Stimulated activated CD4-positive, alpha-beta T cell treated with anti-CD3 and anti-CD28 coated beads, Interleukin-15, amount 100 ng/mL, for 1 hour (primary cell): ENCODE data around the gene TMED5.
"Not testable (repeated sequence)": the region's sequence is repeated elsewhere in the genome, so short reads cannot be mapped to it uniquely, and the experiment has no call there.

Experiments
- DNase-seq, 2 donors: peaks; one replicate each; pipeline ENCODE4 v3.0.0-alpha.2; 2020; ENCODE audit warnings: low read depth in 1 of 2, low spot score in 1 of 2

TMED5 gene

GRCh38 chr1:93172778-93173177 lies 7.4 kb downstream of the TMED5 start:
- DNase-seq = no peak

DNA sequence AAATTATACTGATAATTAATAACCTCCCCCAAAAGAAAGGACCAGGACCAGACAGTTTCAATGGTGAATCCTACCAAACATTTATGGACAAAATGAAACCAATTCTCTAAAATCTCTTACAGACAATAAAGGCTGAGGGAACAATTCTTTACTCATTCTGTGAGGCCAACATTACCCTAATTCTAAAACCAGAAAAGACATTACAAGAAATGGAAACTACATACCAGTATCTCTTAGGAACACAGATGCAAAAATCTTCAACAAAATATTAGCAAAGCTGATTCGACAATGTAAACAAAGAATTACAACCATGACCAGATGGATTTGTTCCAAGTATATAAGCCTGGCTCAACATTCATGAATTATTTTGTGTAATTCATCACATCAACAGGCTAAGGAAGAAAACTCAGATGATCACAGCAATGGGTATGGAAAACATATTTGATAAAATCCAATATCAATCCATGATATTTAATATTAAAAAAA lies 8.6 kb downstream of the TMED5 start:
- no peak for DNase-seq

DNA sequence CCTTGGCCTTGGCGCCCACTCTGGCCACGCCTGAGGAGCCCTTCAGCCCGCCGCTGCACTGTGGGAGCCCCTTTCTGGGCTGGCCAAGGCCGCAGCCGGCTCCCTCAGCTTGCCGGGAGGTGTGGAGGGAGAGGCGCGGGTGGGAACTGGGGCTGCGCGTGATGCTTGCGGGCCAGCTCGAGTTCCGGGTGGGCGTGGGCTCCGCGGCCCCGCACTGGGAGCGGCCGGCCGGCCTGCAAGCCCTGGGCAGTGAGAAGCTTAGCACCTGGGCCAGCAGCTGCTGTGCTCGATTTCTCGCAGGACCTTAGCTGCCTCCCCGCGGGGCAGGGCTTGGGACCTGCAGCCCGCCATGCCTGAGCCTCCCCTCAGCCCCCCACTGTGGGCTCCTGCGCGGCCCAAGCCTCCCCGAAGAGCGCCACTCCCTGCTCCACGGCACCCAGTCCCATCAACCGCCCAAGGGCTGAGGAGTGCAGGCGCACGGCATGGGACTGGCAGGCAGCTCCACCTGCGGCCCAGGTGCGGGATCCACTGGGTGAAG lies 10.0 kb downstream of the TMED5 start:
- DNase-seq = not testable (repeated sequence)

DNA sequence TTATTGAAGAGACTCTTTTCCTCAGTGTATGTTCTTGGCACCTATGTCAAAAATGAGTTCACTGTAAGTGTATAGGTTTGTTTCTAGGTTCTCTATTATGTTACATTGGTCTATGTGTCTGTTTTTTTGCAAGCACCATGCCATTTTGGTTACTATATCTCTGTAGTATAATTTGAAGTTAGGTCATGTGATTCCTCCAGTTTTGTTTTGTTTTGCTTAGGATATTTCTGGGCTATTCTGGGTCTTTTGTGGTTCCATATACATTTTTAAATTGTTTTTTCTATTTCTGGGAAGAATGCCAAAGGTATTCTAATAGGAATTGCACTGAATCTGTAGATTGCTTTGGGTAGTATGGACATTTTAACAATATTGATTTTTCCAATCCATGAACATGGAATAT lies 13.2 kb downstream of the TMED5 start:
- DNase-seq = no peak

- not testable (repeated sequence) for DNase-seq
Observed at GRCh38 chr1:93165895-93166294, 14.3 kb downstream of the TMED5 start.

DNA sequence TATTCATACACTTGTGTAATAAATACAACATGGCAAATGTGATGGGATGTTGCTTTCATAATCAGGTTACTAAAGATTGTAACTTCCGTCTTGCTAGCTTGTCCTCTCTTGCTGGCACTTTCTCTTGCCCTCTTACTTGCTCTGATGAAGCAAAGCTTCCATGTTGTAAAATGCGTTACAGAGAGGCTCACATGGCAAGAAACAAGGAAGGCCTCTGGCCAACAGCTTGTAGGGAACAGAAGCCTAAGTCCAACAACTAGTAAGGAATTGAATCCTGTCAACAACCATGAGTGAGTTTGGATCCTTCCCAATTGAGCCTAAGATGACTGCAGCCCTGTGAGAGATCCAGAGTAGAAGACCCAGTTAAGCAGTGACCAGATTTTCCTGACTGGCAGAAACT lies 15.4 kb downstream of the TMED5 start:
- no peak for DNase-seq

DNA sequence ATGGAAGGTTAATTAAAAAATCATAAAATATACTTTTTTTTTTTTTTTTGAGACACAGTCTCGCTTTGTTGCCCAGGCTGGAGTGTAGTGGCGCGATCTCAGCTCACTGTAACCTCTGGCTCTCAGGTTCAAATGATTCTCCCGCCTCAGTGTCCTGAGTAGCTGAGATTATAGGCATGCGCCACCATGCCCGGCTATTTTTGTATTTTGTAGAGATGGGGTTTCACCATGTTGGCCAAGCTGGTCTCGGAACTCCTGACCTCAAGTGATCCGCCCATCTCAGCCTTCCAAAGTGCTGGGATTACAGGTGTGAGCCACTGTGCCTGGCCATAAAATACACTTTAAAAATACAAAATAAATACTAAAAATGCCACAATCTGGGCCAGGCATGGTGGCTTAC lies 16.9 kb downstream of the TMED5 start:
- not testable (repeated sequence) for DNase-seq

DNA sequence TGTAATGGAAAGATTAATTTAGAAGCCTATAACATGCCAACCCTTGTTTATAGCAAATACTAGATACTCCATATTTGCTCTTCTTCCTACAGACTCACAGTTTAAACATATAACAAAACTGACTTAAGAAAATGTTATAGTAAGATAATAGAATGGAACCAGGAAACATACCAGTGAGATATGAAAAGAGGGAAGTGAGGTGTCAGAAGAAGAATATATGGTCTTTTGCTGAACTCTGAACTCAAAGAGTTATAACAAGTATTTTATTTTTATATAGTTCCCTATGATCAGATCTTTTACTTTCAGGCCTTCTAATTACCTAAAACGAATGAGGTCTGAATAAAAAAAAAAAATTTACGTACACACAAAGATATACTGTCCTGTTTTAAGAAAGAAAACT lies 20.9 kb downstream of the TMED5 start:
- no peak for DNase-seq

DNA sequence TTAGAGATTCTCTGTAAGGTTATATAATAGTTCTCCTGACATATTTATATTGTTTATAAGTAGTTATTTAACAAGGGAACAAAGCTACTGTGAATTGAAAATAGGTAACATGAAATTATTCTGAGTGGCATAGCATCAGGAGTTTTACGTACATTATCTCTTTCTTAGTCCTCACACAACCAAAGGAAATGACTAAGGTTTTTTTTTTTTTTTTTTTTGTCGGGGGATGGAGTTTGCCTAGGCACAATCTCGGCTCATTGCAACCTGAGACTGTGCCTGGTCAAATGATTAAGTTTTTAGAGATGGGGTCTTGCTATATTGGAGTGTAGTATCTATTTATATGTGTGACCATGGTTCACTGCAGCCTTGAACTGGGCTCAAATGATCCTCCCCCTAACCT lies 24.9 kb downstream of the TMED5 start:
- DNase-seq = no peak

DNA sequence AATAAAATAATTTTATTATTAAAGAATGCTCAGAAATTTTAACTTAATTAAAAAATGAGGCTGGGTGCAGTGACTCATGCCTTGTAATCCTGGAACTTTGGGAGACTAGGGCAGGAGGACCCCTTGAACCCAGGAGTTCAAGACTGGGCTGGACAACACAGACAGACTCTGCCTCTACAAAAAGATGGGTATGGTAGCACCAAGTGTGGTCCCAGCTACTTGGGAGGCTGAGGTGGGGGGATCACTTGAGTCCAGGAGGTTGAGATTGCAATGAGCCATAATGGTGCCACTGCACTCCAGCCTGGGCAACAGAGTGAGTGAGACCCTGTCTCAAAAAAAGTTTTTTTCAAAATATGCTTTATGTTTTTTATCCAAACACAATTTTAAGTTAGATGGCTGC lies 25.3 kb downstream of the TMED5 start:
- no peak for DNase-seq

- no peak for DNase-seq
Observed at GRCh38 chr1:93152835-93153234, 27.4 kb downstream of the TMED5 start.

GRCh38 chr1:93151474-93151873 lies 28.7 kb downstream of the TMED5 start:
- DNase-seq = no peak

DNA sequence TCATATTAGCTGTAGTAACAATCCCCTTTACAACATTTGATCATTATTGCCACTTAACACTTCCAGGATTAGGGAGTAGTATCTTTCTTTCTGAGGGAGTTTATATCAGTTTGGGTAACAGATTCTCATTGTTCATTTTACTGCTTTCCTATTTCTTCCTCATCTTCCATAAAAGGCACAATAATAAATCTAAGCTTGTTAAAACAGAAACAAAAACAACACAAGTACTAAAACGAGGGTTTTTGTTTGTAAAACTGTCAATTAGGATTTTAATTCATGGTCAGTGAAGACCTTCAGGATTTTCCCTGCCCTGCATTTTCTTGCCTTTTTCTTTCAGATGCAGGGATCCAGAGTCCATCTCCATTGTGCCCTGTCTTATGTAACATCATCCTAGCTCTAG lies 29.5 kb downstream of the TMED5 start:
- no peak for DNase-seq

GRCh38 chr1:93148001-93148400 lies 32.2 kb downstream of the TMED5 start:
- DNase-seq = no peak

DNA sequence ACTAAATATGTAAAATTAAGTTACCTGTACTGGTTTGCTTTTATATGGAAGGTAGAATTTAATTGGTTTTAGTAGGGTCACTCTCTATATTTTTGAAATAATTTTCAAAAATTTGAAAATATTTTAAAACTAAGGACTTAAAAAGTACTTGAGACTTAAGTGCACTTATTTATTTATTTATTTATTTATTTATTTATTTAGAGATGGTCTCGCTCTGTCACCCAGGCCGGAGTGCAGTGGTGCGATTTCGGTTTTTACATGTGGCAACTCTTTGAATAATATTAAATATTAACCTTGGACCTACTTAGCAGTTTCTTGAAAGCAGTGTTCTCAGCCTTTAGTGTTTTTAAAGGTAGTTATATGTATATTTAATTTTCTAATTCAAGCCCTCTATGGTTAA lies 36.4 kb downstream of the TMED5 start:
- no peak for DNase-seq

DNA sequence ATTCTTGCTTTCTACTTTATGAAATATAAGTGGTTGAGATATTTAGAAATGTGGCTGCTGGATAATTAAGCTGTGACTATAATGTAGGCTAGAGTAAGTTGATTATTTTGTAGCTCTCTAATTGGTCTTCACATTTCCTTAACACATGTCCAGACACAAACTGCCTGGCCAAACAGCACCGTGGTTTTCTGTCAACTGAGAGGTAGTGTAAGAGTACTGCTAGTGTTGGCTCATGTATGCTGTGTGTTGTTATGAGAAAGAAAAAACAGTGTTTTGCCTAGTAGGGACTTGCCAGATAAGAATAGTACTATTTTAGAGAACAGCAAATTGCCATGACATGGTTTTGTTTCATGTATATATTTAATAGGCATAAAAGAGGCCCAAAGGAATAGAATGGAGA lies 37.1 kb downstream of the TMED5 start:
- DNase-seq = no peak

GRCh38 chr1:93142161-93142560 lies 38.1 kb downstream of the TMED5 start:
- DNase-seq = no peak

DNA sequence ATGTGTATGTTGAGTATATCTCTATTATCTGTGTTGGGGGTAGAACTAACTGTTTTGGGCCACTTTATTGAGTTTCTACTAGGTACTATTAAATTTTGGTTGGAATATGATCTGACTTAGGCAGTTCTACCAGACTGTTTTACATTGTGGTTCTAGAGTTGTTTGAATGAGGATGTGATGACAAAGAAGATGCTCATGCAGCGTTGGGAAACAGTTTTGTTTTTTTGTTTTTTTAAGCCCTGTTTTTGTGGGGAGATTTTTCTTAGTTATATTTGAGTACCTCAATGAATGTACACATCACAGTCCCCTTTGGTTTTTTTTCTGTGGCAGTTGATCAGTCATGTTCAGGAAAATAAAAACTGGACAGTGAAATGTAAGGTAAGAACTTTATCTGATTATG lies 40.1 kb downstream of the TMED5 start:
- DNase-seq = no peak

DNA sequence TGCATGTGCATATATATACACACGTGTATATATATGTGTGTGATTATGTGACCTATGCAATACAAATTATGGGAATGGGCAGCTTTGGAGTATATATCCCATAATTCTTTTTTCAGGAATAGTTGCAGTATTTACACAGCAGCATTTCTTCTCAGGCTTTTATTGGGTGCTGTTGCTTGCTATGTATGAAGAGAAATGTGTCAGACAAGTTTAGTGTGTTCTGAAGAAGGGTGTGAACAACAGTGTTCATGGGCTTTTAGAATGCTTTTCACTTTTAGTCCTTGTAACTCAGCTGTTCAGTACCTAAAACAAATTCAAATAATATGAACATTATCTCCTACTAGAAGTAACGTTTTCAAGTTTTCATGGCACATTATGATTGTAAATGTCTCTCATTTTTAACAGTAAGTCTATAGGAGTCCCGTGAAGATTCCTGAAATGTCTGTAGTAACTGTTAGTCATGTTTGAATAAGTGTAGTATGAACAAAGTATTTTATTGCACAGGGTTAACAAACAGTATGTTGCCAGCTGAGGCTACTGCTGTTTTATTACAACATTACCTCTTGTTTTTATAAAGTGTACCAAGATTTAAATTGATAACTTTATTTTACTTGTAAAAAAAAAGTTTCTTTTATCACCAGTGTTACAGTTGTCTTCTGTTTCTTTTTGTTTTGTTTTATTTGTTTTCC lies 42.5 kb downstream of the TMED5 start:
- DNase-seq = no peak

DNA sequence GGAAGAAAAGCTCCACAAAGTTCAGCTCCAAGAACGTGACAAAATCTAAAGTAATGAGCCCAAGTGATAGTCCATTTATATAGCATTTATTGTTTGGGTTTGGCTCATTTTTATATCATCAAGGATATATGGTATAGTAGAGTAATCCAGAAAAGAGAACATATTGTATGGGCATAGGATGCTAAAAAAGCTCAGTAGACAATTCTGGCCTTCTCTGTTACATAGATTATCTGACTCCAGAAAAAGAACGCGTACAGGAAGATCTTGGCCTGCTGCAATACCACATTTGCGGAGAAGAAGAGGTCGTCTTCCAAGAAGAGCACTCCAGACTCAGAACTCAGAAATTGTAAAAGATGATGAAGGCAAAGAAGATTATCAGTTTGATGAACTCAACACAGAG lies 43.8 kb downstream of the TMED5 start:
- no peak for DNase-seq

DNA sequence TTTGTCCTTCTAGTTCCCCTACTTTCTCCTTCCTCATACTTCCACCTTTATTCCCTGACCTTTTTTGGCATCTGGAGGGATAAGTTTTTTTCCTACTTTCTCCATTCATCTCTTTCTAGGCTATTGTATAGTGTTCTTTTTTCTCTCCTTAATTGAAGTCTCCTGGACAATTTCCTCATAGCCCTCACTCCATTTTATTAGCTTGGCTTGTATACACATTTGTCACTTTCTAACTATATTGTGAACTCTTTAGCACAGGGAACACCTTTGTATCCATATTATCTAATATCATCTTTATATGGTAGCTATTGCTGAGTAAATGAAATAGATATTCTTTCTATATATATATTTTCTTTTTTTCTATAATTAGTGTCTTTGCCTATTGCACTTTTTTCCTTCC lies 47.6 kb downstream of the TMED5 start:
- no peak for DNase-seq

GRCh38 chr1:93129507-93130099 lies 50.6 kb downstream of the TMED5 start:
- DNase-seq = no peak
